NCI-H226 (cell line): Measurements from ENCODE around the gene ROBO2.

Experiments
- DNase-seq: peaks from one replicate; pipeline ENCODE4 v3.0.0-alpha.2; 2015

ROBO2 gene

DNA sequence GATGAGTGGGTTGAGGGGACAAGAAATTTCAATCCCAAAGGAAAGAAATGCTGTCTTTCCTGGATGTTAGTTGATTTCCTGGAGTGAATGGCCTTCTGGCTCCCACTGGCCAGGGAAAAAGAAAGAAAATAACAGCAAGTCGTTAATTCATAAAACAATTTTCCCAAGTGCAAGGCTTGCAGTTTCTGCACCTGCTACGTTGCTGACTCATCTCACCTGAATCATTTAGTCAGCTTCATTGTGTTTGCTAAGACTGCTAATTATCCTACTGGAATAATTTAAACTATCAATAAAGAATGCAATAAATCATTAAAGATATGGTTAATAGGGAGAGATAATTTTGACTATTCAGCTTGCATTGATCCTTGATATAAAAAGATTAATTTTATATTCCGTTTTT, 387.6 kb downstream of the ROBO2 start:
- no peak for DNase-seq

DNA sequence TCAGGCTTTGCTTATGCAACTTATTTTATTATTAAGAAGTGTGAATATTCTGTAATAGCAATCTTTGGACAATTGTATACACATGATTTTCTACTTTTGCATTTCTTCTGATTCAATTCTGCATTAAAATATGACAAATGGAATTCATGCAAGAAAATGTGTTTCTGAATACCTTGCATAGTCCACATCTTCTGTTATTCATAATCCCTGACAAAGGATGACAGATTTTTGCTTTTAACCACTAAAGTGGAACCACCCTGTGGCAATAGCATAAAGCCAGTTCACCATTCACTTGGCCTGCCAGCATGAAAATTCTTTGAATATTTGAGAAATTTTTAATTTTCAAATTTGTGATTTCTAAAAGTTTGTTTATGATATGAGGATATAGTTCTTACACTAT, 397.0 kb downstream of the ROBO2 start:
- DNase-seq: no peak

DNA sequence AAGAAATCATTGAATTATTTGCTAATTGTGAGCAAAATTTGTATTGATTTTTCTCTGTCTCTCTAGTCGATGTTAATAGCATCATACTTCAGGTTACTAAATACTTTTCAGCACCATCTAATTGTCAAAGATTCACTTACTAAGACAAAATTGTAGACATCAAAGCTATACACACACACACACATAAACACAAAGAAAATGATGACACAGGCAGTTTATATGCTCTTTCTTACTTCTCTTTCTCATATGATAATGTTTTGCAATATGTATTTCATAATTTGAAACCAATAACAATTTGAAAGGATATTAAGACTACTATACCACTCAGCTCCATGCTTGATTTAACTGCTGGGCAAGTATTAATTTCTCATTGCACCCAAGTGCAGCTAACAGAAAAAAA, 406.2 kb downstream of the ROBO2 start:
- no peak for DNase-seq

DNA sequence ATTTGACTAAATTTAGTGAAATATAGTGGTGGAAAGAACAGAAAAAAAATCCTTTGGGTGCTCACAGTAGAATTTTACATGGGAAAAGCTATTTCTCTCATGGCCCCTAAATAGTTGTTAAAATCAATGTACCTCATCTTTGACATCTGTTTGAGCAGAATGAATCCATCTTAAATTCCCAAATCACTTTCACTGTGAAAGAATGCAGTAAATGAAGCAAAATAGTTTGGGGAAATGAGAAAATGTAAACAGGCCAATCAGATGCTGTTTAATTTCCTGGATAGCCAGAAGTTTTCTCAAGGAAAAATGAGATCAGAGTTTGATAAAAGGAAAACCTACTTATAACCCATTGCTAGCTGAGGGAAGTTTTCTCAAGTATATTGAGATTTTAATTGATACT, 406.9 kb downstream of the ROBO2 start:
- no peak for DNase-seq

DNA sequence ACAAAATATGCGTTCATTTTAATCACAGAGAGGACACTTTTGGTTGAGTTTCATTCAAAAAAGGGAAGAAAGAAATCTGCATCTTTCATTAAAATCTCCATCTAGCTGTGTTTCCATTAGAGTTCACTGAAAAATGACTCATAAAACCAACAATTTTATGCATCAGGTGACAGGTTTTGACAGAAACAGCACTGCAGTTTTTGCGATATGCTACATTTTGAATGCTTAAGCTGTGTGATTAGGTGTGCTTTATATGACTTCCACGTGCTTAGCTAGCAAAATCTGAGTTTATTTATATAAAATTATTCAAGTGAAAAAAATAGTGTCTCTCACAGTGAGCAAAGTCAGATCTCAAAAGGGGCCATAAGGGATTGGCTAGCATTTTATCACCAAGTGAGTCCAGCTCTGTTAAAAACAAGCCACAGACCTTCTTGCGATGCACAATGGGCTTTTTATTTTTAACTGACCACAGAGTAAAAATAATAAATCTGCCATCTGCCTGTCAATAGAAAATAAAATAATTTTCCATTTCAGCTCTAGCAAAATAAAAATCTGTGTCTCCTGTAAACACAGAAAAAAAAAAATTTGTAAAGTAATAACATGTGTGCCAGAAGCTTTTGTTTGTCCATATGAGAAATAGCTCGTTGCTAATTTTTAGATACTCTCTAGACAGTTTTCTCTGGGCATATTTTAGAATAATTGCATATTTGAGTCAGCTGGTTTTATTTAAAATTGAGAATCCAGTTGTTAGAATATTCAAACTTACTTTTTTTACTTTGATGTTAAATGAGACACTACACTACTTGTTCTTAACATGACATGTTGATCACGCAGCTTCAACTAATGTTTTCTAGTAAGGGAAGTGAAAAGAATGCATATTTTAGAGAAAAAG, 409.8 kb downstream of the ROBO2 start:
- DNase-seq: no peak

DNA sequence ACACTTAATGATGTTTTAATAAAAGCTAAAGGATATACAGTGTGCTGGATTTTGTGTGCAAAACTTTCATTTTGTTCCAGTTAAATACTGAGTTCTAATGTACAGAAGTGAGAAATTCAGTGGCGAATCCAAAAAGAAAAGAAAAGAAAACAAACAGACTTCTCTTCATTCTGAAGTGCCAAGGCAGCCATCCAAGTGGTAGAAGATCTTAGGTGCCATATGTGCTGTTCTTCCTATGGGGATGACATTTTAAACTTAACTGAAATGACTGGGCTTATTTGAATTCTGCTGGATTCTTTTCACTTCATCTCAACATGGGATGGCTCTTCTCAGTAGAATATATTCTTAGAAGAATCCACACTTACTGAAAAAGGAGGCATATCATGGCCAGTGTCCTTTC, 416.5 kb downstream of the ROBO2 start:
- DNase-seq: no peak

DNA sequence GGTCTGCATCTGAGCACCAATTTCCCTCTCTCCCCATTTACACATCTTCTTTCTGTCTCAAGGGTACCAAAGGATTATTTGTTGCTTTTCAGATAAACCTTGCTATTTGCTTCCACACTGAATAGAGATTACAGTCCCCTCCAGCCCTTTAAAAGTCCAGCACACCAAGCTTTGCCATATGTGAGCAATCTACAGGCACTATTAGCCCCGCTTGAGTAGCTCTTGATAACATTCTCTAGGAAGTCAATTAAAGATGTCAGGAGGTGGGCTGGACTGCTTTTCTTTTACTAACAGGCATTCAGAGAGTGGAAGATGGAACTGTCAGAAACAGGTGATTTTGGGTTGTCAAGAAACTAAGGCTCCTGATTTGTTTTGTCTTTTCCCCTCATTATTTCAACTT, 417.0 kb downstream of the ROBO2 start:
- DNase-seq: no peak

DNA sequence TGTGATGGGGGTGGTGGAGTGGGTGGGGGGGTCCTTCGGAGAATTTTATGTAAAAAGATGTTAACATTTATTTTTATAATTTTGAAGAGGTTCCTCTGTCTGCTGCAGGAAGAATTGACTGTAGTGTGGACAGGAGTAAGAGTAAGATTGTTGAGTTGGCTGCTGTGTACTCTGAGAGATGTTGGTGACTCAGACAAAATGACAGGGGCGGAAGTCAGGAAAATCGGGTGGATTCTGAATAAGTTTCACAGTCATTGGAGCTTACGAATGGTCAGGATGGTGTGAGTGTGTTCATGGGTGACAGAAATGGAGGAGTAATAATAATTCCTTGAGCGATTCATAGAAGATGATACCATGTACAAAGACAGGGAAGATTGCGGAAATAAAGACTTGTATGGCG, 420.0 kb downstream of the ROBO2 start:
- DNase-seq: no peak

DNA sequence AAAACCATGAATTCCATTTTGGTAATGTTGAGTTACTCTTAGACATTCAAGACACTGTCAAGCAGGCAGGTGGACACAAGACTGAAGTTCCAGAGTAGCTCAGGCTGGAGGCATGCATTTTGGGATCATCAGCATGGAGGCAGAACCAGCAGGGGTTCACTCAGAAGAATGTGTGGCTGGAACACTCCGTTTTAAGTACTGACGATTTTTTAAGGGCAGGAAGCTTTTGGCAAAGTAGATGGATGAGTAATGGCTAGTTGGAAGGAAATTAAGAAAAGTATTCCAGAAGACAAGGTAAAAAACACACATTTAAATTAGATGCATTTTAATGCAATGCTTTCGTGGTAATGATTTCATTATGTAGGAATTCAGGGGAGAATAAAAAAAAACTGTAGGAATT, 420.4 kb downstream of the ROBO2 start:
- no peak for DNase-seq

DNA sequence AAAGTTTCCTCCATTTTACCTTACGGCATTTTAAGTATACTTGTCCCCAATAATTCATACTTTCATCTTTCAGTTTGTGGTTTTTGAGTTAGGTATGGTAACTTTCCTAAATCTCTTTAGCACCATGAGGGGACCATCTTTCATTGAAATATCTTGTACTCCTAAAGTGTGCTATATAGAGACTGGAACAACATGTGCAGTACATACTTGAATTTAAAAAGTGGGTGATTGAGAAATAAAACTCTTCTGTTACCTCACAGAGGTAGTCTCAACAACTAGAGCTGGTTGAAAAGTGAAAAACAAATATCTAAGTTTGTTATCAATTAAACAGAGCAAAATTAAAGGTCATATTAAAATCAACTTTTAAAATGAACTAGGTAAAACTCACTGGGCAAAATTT, 423.1 kb downstream of the ROBO2 start:
- DNase-seq: no peak

DNA sequence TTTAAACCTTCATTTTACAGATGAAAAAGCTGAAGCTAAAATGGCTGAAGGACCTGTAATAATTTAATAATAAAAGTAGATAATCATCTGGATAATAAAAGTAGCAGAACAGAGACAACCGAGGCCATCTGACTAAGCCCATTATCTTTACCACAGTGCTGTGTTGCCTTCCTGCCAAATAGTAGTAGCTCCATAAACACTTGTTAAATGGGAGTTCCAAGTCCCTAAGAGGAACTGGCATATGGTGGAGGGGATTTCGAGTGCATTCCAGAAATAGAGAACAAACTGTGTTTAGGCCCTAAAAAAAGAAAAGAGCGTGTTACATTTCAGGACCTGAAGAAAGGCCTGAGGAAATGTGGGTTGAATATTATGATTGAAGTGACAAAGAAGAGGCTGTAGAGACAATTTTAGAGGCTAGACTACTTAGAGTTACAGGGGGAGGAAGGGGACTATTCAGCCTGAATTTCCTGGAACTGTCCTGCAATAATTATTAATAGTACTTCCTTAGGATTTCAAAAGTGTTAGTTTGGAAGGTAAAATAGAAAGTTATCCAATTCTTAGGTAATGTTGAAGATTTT, 424.3 kb downstream of the ROBO2 start:
- no peak for DNase-seq

DNA sequence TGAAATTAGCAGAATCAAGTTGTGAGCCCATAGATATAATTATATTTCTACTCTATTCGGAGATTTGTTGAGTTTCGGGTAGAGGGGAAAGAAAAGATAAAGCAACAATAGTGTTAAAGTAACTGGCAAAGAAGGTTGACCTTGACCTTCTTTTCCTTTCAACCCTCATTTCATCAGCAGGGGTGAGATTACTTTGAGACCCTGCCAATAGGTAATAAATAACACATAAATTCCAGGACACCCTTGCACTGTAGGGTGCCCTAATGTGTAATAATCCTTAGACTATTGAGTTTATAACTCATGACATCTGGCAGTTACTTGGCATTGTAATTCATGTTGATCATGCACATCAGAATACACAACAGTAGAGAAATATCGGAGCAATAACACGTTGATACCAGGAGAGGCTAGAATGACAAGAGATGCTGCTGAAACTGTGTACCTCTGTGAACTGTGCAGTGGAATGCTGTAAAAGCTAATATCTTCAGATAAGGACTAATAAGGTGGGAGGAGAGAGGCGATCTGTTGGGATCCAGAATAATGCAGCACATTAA, 426.7 kb downstream of the ROBO2 start:
- DNase-seq: no peak

DNA sequence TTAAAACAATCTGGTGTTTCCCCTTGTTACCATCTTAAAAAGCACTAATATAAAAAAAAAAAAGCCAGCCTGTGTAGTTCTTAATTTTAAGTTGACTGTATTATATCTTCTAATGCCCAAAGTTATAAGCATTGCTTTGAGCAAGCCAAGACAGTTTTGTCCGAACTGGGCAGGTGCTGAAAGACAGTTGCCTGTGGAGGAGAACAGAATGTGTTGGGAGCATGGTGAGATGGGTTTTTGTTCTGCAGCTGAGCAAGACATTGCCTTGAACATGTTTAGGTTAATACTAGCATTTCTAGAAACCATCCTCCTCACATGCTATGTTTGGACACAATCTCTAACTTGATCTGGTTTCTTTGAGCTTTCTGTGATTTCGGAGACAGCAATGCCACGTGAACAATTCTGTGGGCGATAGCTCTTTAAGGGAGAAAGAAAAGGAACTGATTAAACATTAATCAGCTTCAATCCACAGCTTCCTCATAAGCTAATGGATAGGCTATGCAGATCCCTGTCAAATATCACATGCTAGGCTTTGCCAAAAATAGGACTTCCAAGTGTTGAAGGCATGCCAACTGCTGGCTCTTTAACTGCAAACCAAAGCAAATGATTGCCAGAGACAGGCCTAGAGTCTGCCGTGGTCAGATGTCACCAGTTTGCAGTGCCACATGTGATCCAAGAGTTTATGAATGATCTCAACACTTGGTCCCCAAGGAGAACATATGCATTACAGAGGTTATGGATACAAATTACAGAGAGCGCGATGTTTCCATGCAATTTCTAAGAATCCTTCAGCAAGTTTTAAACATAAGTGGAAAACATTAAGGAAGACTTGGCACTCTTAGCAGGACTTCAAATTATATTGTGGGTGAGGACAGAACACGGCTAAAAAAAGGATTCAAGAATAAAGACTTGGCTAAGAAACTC, 428.1 kb downstream of the ROBO2 start:
- no peak for DNase-seq

DNA sequence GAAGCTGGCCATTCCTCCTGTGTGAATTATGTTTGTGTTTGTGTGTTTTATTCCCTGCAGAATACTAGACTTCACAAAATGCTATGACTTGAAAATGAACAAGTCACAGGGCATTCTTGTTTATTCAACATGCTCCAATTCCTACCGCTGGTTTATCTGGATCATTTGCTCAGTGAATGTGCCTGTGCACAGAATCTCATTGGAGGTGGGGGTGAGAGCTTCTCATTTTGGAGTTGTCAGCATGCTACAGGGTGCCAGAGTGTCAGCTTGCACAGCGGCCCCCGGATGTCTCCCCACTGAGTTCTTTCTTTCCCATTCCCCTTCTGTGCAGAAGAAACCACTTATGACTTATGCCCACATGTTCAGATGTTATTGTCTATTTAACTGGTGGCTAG, 428.7 kb downstream of the ROBO2 start:
- DNase-seq: no peak

DNA sequence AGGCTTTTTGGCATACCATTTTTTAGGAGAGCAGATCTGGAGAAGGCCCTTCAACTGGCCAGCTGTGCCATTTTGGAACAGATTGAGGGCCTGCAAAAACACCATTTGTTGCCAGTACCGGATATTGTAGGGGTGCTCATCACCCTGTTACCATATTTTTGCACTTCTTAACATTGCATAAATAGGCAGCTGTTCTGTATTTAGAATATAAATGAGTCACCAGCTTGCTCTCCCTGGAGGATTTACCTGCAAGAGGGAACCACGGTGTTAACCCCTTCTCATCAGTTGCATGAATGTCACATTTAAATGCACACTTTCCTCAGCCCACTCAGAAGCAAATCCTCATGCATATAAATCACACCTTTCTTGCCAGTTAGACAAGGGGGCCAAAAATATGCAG, 435.6 kb downstream of the ROBO2 start:
- no peak for DNase-seq

DNA sequence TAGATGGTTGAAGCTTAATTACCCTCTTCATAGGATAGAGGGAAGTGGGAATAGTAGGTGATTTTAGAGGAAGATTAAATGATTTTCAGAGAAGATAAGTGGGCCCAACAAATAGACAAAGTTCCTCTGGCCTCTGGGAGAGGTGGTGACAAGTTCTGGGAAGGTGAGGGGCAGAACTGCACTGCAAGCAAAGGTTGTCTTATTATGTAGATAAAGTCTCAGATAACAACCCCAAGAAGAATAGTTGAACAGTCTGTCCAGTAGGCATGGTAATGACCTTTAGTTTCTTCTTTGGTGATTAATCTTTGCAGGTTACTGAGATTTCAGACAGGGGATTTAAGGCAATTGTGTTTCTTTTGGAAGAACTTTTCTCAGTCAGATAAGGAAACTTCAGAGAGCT, 439.1 kb downstream of the ROBO2 start:
- no peak for DNase-seq

DNA sequence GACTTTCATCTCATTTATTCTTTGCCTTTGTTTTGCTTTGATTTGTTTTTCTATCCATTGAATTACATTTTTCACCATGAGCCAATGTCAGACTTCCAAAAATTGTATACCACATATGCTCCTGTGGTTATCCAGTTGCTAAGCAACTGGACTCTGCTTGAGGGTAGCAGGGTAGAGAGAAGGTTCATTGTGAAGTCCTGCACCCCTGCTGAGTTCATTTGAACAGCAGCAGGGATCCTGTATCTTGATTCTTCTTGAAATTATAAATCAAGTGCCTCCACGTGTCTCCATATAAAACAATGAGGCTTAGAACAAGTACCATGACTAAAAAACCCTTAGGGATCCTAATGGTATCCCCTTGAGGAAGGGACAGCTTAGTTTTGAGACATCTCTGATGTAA, 449.3 kb downstream of the ROBO2 start:
- DNase-seq: no peak

DNA sequence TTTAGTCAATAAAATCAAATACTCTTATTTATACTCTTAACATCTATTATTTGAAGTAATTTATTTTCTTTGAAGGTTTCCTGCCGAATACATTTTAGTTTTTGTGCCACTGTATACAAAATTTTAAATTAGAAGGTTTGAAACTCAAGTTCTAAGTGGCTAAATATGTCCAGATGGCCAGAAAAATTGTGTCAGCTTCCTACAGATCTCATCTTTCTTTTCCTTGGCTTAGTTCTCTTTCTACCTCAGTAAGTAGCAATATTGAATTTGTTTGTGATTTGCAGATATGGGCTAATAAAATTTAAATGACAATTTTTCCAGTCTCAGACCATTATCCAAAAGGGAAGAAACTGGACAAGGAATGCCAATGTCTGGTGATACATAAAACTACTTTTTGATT, 452.1 kb downstream of the ROBO2 start:
- no peak for DNase-seq

DNA sequence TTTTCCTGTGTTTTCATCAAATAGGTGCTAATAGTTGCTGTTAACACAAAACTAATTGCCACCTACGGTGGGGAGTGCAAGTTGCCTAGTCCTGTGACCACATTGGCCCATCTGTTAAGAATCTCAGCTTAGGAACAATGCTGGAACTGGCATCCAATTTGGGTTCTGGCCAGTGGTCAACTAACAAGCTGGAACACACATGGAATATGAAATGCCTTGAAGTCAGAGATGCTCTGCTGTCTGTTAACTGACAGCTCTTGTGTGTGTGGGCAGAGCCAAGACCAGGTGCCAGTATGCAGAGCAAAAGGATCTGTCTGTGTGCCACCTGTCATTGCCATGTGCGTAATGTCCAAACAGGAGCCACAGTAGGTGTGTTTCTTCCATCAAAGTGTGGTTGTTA, 460.8 kb downstream of the ROBO2 start:
- no peak for DNase-seq

DNA sequence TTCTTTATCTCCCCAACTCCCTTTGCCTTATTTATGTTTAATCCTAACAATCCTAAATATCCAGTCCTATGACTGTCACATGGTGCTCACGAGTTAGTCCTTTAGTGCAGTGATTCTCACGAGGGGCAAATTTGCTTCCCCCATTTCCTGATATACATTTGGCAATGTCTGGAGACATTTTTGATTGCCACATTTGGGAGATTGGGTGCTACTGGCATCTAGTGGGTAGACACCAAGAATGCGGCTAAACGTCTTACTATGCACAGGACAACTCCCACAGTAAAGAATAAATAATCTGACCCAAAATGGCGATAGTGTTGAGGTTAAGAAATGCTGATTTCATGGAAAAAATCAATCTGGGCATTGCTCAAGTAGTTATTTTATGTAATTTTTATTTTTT, 466.5 kb downstream of the ROBO2 start:
- no peak for DNase-seq

DNA sequence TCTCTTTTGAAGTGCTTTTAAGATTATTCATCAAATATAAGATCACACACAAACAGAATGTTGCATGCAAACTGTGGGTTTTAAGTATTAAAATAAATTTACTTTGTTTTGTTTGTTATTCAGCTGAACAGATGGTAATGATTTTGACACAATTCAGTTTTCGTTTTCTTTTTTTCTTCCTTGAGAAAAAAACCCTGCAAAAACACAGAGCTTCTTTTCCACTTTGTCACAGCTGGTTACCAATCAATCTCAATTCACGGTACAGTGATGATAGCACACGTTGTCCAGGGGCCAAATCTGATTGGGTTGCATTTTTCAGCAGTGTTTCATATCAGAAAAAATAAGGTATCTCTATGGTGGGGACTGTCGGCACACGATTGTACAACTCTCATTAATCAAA, 473.6 kb downstream of the ROBO2 start:
- no peak for DNase-seq

DNA sequence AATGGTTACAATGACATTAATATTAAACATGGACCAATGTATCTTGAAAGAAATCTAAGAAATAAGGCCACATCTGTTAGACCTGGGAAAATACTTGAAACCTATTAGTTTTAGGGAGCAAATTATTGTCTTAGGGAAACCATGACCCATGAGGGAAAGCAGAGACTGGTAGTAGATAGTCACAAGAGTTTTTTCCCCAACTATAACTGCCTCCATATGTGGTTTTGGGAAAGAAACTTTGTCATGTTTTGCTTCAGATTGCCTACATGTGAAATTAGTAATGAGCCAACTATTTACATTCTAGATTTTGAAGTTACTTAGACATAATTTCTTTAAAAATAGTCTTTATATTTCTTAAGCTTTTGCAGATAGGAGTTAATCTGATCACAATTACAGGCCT, 474.9 kb downstream of the ROBO2 start:
- DNase-seq: no peak

DNA sequence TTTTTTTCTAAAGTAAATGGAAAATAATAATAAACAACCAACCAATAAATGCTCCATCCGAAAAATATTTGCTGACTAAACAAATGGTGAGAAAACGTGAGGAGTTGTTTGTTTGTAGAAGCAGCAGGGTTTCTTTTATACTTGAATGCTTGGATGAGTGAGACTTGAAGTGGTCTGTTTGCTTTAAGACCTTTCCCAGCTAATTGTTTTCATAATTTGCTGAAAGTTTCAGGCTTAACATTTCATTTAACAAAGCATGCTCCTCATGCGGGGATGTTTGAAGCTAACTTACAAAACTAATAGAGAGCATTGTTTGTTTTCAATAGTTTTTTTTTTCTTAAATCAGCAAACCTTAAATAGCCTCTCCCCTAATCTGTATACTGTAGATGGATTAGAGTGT, 484.6 kb downstream of the ROBO2 start:
- DNase-seq: no peak
